Esophagus squamous epithelium (tissue), 4 donors: Measurements from ENCODE around the gene SGK2.

Experiments used
- CTCF ChIP-seq, 6 experiments: fragments of 450-650 bp in 4 of 6; fragments of 200-600 bp in 2 of 6; sonication (generic) in 2 of 6; IDR thresholded peaks; one replicate each; pipeline ENCODE4 v1.5.1; 2016 to 2019; ENCODE audit warnings: antibody characterized with exemption in 6 of 6, mild to moderate bottlenecking in 4 of 6, moderate library complexity in 4 of 6
- POLR2A ChIP-seq, 4 donors: fragments of 450-650 bp; IDR thresholded peaks; one replicate each; pipeline ENCODE4 v1.6.1; 2017; ENCODE audit warnings: antibody characterized with exemption in 4 of 4, mild to moderate bottlenecking in 4 of 4, moderate library complexity in 3 of 4

GRCh38 chr20:43563429-43563828 is 4.6 kb downstream of the SGK2 start:
- TF ChIP-seq CTCF (IDR thresholded peaks at IDR 0.05) (no peak), POLR2A (IDR thresholded peaks at IDR 0.05) (no peak)
